ENCODE measurements around the gene DDX50. TPM values are rescaled to one million over a fixed set of nuclear protein-coding genes. Genes with fewer than 3 reads are reported as not detected.

The DDX50 gene
- total RNA-seq, 1 donor from 2014 or later = 51.1 TPM

DNA sequence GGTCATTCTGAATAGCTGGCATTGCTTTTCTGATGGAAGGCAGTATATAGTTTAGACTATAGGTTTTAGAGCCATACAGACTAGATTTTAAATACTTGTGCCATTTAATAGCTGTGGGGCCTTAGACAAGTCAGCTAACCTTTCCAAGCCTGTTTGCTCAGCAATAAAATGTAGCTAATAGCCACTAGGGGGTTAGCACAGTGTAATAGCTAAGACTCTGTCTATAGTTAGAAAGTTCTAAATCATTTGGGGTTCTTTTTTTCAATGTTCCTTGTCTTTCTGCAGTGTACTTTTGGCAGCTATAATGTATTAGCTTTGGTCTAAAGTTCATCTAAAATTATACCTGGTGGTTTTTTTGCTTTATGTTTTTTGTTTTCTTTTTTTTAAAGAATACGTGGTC, 80.0 kb downstream of the DDX50 start:
- no peaks in the 10 kb centered on the region for H3K9me3 Mint-ChIP-seq
- H3K27ac Mint-ChIP-seq = no peak overlapping the region
- no peak overlapping the region for H3K4me3 Mint-ChIP-seq
- H3K36me3 Mint-ChIP-seq = peaks cover 12% of the 10 kb centered on the region
- no peaks in the 10 kb centered on the region for H3K27me3 Mint-ChIP-seq (ENCODE audit: low read depth)
- H3K4me1 Mint-ChIP-seq = no peaks in the 10 kb centered on the region
- no peak for DNase-seq (ENCODE audit: low spot score in 2 of 2, unreplicated experiment in 2 of 2)
- TF ChIP-seq, protein P1, sequence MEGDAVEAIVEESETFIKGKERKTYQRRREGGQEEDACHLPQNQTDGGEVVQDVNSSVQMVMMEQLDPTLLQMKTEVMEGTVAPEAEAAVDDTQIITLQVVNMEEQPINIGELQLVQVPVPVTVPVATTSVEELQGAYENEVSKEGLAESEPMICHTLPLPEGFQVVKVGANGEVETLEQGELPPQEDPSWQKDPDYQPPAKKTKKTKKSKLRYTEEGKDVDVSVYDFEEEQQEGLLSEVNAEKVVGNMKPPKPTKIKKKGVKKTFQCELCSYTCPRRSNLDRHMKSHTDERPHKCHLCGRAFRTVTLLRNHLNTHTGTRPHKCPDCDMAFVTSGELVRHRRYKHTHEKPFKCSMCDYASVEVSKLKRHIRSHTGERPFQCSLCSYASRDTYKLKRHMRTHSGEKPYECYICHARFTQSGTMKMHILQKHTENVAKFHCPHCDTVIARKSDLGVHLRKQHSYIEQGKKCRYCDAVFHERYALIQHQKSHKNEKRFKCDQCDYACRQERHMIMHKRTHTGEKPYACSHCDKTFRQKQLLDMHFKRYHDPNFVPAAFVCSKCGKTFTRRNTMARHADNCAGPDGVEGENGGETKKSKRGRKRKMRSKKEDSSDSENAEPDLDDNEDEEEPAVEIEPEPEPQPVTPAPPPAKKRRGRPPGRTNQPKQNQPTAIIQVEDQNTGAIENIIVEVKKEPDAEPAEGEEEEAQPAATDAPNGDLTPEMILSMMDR (IDR thresholded peaks at IDR 0.05; ENCODE audit: unreplicated experiment) = peak; percentile 13

- H3K27me3 Mint-ChIP-seq (ENCODE audit: low read depth) = no peaks in the 10 kb centered on the region
Observed at GRCh38 chr10:68982389-68982788, 81.3 kb downstream of the DDX50 start.

DNA sequence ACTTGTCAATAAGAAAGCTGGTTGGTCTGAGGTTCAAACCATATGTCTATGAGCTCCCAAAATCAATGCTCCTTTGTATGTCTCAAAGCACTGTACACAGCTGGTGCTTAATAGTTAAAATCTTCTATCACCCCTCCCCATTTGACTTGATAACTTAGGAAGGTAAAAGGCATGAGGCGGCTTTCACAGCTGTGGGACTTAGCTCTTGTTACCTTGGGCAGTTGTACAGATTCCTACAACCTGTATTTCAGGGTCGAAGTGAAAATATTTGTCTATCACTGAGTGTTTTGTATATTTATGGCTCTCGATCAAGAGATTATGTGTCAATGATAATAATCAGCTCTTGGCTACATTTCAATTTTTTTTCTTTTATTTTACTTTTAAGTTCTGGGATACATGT, 86.5 kb downstream of the DDX50 start:
- H3K9me3 Mint-ChIP-seq = no peaks in the 10 kb centered on the region
- H3K27me3 Mint-ChIP-seq (ENCODE audit: low read depth) = no peaks in the 10 kb centered on the region
- H3K36me3 Mint-ChIP-seq = peaks cover under 1% of the 10 kb centered on the region
- TF ChIP-seq, protein P1 (IDR thresholded peaks at IDR 0.05; ENCODE audit: unreplicated experiment) = no peak
- peaks cover 24% of the 10 kb centered on the region for H3K4me1 Mint-ChIP-seq
- no peak overlapping the region for H3K27ac Mint-ChIP-seq
- DNase-seq (ENCODE audit: low spot score in 2 of 2, unreplicated experiment in 2 of 2) = no peak
- H3K4me3 Mint-ChIP-seq = peak overlapping the region; percentile 99

More at GRCh38 chr10:68982389-68982788, 81.3 kb downstream of the DDX50 start:
- no peak overlapping the region for H3K4me3 Mint-ChIP-seq
- H3K27ac Mint-ChIP-seq = no peak overlapping the region
- peaks cover 10% of the 10 kb centered on the region for H3K36me3 Mint-ChIP-seq
- H3K9me3 Mint-ChIP-seq = no peaks in the 10 kb centered on the region
- no peaks in the 10 kb centered on the region for H3K4me1 Mint-ChIP-seq
- TF ChIP-seq, protein P1 (IDR thresholded peaks at IDR 0.05; ENCODE audit: unreplicated experiment) = no peak
- DNase-seq (ENCODE audit: low spot score in 2 of 2, unreplicated experiment in 2 of 2) = no peak

DNA sequence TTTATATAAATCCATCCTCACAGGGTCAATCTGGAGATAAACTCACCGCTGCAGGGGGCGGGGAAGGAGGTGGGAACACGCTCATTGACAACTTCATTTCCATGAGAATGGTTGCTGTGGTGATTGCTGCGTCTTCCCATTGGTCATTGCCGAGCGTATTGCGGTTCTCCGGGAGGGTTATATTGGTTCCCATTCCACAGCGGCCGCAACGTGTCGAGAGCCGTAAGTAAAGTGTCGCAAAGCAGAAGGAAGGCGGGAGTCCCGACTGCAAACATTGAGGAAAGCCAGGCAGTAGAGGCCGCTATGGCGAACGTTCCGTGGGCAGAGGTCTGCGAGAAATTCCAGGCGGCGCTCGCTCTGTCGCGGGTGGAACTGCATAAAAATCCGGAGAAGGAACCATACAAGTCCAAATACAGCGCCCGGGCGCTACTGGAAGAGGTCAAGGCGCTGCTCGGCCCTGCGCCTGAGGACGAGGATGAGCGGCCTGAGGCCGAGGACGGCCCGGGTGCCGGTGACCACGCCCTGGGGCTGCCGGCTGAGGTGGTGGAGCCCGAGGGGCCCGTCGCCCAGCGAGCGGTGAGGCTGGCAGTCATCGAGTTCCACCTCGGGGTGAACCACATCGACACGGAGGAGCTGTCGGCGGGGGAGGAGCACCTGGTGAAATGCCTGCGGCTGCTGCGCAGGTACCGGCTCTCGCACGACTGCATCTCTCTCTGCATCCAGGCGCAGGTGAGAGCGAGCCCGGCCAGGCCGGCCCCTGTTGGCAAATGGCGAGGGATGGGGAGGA, 87.6 kb downstream of the DDX50 start, which contains the start of gene KIFBP:
KIFBP (plus strand) TSS at position 274 of the 787 bp plus-strand sequence; CDS start at position 304, 30 bp downstream.
- peak; percentile 73 to 86 for DNase-seq (ENCODE audit: low spot score in 2 of 2, unreplicated experiment in 2 of 2)
- H3K27ac Mint-ChIP-seq = peak within 1 kb of the TSS; percentile 99
- H3K27me3 Mint-ChIP-seq (ENCODE audit: low read depth) = no peaks in the 10 kb centered on the region
- TF ChIP-seq, protein P1 (IDR thresholded peaks at IDR 0.05; ENCODE audit: unreplicated experiment) = no peak
- H3K4me3 Mint-ChIP-seq = peak within 1 kb of the TSS; percentile 99
- H3K9me3 Mint-ChIP-seq = no peaks in the 10 kb centered on the region
- H3K4me1 Mint-ChIP-seq = peaks cover 31% of the 10 kb centered on the region
- H3K36me3 Mint-ChIP-seq = no peaks in the 10 kb centered on the region

DNA sequence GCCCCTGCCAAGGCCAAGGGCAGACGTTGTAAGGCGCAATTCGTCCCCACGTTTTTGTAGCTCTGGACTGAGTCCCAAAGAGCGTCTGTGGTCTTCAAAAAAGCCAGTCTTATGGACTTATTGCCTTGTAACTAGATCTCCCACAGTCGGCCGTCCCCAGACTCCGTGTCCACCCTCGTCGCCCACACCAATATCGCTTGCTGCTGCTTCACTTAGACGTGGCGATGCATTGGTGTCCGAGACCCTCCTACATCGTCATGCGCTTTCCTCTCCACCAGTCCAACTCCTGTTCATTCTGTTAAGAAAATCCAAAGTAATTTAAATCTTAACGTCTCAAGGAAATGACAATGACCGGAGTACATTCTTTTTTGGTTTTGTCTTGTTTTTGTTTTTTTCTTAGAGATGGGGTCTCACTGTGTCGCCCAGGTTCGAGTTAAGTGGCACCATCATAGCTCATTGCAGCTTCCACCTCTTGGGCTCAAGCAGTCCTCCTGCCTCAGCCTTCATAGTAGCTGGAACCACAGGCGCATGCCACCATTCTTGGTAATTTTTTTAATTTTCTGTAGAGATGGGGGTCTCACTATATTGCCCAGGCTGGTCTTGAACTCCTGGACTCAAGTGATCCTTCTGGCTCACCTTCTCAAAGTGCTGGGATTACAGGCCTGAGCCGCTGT, 88.3 kb downstream of the DDX50 start:
- H3K4me3 Mint-ChIP-seq = peak overlapping the region; percentile 99
- TF ChIP-seq, protein P1 (IDR thresholded peaks at IDR 0.05; ENCODE audit: unreplicated experiment) = no peak
- no peaks in the 10 kb centered on the region for H3K9me3 Mint-ChIP-seq
- DNase-seq (ENCODE audit: low spot score in 2 of 2, unreplicated experiment in 2 of 2) = no peak
- H3K36me3 Mint-ChIP-seq = no peaks in the 10 kb centered on the region
- H3K4me1 Mint-ChIP-seq = peaks cover 31% of the 10 kb centered on the region
- H3K27me3 Mint-ChIP-seq (ENCODE audit: low read depth) = no peaks in the 10 kb centered on the region
- peak overlapping the region; percentile 99 for H3K27ac Mint-ChIP-seq

Measured in mesothelial cell of epicardium (in vitro differentiated cells).